HepG2 (cell line): ENCODE data around the gene IP6K3. TPM values are rescaled to one million over a fixed set of nuclear protein-coding genes. Genes with fewer than 3 reads are reported as not detected.

Experiments
- ATF5 ChIP-seq: sonication (generic); formaldehyde crosslinking; IDR thresholded peaks from 2 replicates; pipeline ENCODE4 v1.4.0; 2020; ENCODE audit warnings: mild to moderate bottlenecking, low read depth, missing genetic modification reagents
- ATF7-NPFF ChIP-seq: sonication (generic); formaldehyde crosslinking; IDR thresholded peaks from 2 replicates; pipeline ENCODE4 v1.8.1; 2023; ENCODE audit warnings: mild to moderate bottlenecking, low read depth, missing genetic modification reagents, moderate library complexity
- BCL3 ChIP-seq: sonication (generic); formaldehyde crosslinking; IDR thresholded peaks from 2 replicates; pipeline ENCODE4 v1.5.1; 2020; ENCODE audit warnings: mild to moderate bottlenecking, missing genetic modification reagents, moderate library complexity
- CBFB ChIP-seq: sonication (generic); formaldehyde crosslinking; IDR thresholded peaks from 2 replicates; pipeline ENCODE4 v1.4.0; 2020; ENCODE audit warnings: missing genetic modification reagents
- CREB3 ChIP-seq: sonication (generic); formaldehyde crosslinking; IDR thresholded peaks from 2 replicates; pipeline ENCODE4 v1.5.0; 2020; ENCODE audit warnings: missing genetic modification reagents
- E2F1 ChIP-seq: sonication (generic); formaldehyde crosslinking; IDR thresholded peaks from 2 replicates; pipeline ENCODE4 v1.5.0; 2020; ENCODE audit warnings: missing genetic modification reagents
- FOXJ3 ChIP-seq: sonication (generic); formaldehyde crosslinking; IDR thresholded peaks from 2 replicates; pipeline ENCODE4 v1.4.0; 2020; ENCODE audit warnings: missing genetic modification reagents, mild to moderate bottlenecking, borderline replicate concordance
- FOXM1 ChIP-seq: sonication (generic); formaldehyde crosslinking; IDR thresholded peaks from 2 replicates; pipeline ENCODE4 v1.5.0; 2020; ENCODE audit warnings: missing genetic modification reagents
- GPN1 ChIP-seq: sonication (generic); formaldehyde crosslinking; IDR thresholded peaks from 2 replicates; pipeline ENCODE4 v1.5.1; 2020; ENCODE audit warnings: missing genetic modification reagents, borderline replicate concordance
- HMG20B ChIP-seq: conservative IDR thresholded peaks from 2 replicates; pipeline ENCODE4 v1.6.1; 2016; ENCODE audit warnings: missing genetic modification reagents, missing compliant biosample characterization
- MAF1 ChIP-seq: sonication (generic); formaldehyde crosslinking; IDR thresholded peaks from 2 replicates; pipeline ENCODE4 v1.5.0; 2020; ENCODE audit warnings: missing genetic modification reagents, borderline replicate concordance
- ONECUT2 ChIP-seq: sonication (generic); formaldehyde crosslinking; IDR thresholded peaks from 2 replicates; pipeline ENCODE4 v1.4.0; 2020; ENCODE audit warnings: missing genetic modification reagents
- PHF21A ChIP-seq: sonication (generic); formaldehyde crosslinking; IDR thresholded peaks from 2 replicates; pipeline ENCODE4 v1.5.0; 2020; ENCODE audit warnings: mild to moderate bottlenecking, missing genetic modification reagents
- POLR2G ChIP-seq: fragments of 200-400 bp; formaldehyde crosslinking; IDR thresholded peaks from 2 replicates; pipeline ENCODE4 v1.6.1; 2018; ENCODE audit warnings: mild to moderate bottlenecking, low read depth, low read length, moderate library complexity
- RFX5 ChIP-seq: IDR thresholded peaks from 2 replicates; pipeline ENCODE4 v1.6.1; 2011; ENCODE audit warnings: low read depth, low read length, improper control_type of control experiment
- SPEN ChIP-seq: sonication (generic); formaldehyde crosslinking; IDR thresholded peaks from 2 replicates; pipeline ENCODE4 v1.5.1; 2020; ENCODE audit warnings: low read depth, mild to moderate bottlenecking, missing genetic modification reagents
- TARDBP ChIP-seq: sonication (generic); formaldehyde crosslinking; IDR thresholded peaks from 2 replicates; pipeline ENCODE4 v1.8.0; 2022; ENCODE audit warnings: mild to moderate bottlenecking, missing genetic modification reagents
- THAP11 ChIP-seq: IDR thresholded peaks from 2 replicates; pipeline ENCODE4 v1.6.1; 2016; ENCODE audit warnings: missing biosample characterization, missing genetic modification reagents
- ZKSCAN8 ChIP-seq: IDR thresholded peaks from 2 replicates; pipeline ENCODE4 v1.6.1; 2016; ENCODE audit warnings: borderline replicate concordance, missing genetic modification reagents, missing compliant biosample characterization
- ZNF10 ChIP-seq: sonication (generic); formaldehyde crosslinking; IDR thresholded peaks from 2 replicates; pipeline ENCODE4 v1.4.0; 2020; ENCODE audit warnings: mild to moderate bottlenecking, low read depth, missing genetic modification reagents, borderline replicate concordance
- ZNF350 ChIP-seq: sonication (generic); formaldehyde crosslinking; IDR thresholded peaks from 2 replicates; pipeline ENCODE4 v1.4.0; 2020; ENCODE audit warnings: mild to moderate bottlenecking, low read depth, missing genetic modification reagents, borderline replicate concordance
- ZNF720 ChIP-seq: sonication (generic); formaldehyde crosslinking; IDR thresholded peaks from 2 replicates; pipeline ENCODE4 v1.4.0; 2020; ENCODE audit warnings: missing genetic modification reagents
- polyA plus RNA-seq, 8 experiments: library from polyadenylated mRNA; depleted of rRNA in 3 of 8; stranded (reverse) in 7 of 8; unstranded in 1 of 8; fragments of >200 nt; fragmentation: Illumina TruSeq in 4 of 8; extraction: Trizol in 4 of 8; gene quantifications; 2 replicates each; pipeline versions ENCODE4 v1.2.1 to v1.2.3, GENCODE V29; 2011 to 2016; ENCODE audit warnings: low read depth in 4 of 8, missing spikeins in 1 of 8, mixed read lengths in 1 of 8; ENCODE audit not compliant: insufficient read depth in 1 of 8
- total RNA-seq, 5 experiments: library from RNA; depleted of rRNA; stranded (reverse); fragments of >200 nt; fragmentation: Illumina TruSeq; extraction: Trizol; gene quantifications; 2 replicates each; pipeline ENCODE4 v1.2.3, GENCODE V29; 2016; ENCODE audit warnings: low read depth in 1 of 5
- TF ChIP-seq, protein P1 (sequence below): IDR thresholded peaks from 2 replicates; pipeline ENCODE4 v1.6.1; 2016; ENCODE audit warnings: missing compliant biosample characterization, missing genetic modification reagents, borderline replicate concordance

IP6K3 gene
- total and polyA plus RNA-seq, 2 of the 13 experiments (the other 11 are each of a cell fraction or from before 2014, with no cell fraction given) = 0.11 to 0.18 TPM

GRCh38 chr6:33711140-33712129, 35.3 kb downstream of the IP6K3 start, which contains the start of gene UQCC2 (continued):
- TF ChIP-seq ATF5 (CRISPR knock-in tag) (no peak), ATF7-NPFF (CRISPR knock-in tag) (peak; percentile 88; the same call in 1 of the 2 replicates), HMG20B (CRISPR knock-in tag) (0 out of 2 replicates have a peak, but pooled peaks have one; percentile 24), FOXJ3 (CRISPR knock-in tag) (no peak), CBFB (CRISPR knock-in tag) (peak; percentile 45; the same call in 1 of the 2 replicates), ZNF720 (peak; percentile 19; the same call in 1 of the 2 replicates), RFX5 (no peak), ZNF10 (CRISPR knock-in tag) (no peak), GPN1 (CRISPR knock-in tag) (peak; percentile 36; the same call in 1 of the 2 replicates), THAP11 (peak; percentile 82), FOXM1 (CRISPR knock-in tag) (no peak; the same call in 1 of the 2 replicates), CREB3 (CRISPR knock-in tag) (no peak), ZKSCAN8 (CRISPR knock-in tag) (peak; percentile 79; the same call in 1 of the 2 replicates), ZNF350 (CRISPR knock-in tag) (peak; percentile 94), SPEN (peak; percentile 66), POLR2G (peak; percentile 98), TARDBP (CRISPR knock-in tag) (peak; percentile 89), ONECUT2 (no peak), BCL3 (CRISPR knock-in tag) (peak; percentile 91; the same call in 1 of the 2 replicates), E2F1 (CRISPR knock-in tag) (peak; percentile 98), PHF21A (CRISPR knock-in tag) (peak; percentile 89), MAF1 (CRISPR knock-in tag) (no peak)
- TF ChIP-seq, protein P1, sequence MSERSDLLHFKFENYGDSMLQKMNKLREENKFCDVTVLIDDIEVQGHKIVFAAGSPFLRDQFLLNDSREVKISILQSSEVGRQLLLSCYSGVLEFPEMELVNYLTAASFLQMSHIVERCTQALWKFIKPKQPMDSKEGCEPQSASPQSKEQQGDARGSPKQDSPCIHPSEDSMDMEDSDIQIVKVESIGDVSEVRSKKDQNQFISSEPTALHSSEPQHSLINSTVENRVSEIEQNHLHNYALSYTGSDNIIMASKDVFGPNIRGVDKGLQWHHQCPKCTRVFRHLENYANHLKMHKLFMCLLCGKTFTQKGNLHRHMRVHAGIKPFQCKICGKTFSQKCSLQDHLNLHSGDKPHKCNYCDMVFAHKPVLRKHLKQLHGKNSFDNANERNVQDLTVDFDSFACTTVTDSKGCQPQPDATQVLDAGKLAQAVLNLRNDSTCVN = peak; percentile 59
